ENCODE data around the gene LRRC4C.

DNA sequence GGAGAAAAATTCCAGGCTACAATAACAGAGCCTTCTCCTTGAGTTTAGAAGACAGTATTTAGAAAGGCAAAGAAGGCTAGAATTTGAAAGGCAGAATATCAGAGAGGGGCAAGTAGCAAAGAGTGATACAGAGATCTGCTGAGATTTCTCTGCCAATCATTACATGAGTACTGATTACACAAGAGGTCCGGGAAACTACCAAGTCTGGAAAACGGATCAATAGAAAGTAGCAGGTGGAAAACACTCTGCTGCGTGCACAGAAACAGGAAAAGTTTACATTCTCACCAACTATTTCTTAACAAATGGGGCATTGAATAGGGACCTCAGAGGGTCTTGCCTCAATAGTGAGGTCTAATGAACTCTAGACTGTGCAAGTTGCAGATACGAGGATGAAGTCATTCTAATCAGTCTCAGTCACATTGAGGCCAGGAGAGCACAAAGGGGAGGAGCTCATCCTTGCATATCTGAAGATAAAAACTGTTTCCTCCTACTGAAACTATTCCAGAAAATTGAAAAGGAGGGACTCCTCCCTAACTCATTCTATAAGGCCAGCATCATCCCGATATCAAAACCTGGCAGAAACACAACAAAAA, 1099.2 kb downstream of the LRRC4C start:
- TF ChIP-seq, protein P1, sequence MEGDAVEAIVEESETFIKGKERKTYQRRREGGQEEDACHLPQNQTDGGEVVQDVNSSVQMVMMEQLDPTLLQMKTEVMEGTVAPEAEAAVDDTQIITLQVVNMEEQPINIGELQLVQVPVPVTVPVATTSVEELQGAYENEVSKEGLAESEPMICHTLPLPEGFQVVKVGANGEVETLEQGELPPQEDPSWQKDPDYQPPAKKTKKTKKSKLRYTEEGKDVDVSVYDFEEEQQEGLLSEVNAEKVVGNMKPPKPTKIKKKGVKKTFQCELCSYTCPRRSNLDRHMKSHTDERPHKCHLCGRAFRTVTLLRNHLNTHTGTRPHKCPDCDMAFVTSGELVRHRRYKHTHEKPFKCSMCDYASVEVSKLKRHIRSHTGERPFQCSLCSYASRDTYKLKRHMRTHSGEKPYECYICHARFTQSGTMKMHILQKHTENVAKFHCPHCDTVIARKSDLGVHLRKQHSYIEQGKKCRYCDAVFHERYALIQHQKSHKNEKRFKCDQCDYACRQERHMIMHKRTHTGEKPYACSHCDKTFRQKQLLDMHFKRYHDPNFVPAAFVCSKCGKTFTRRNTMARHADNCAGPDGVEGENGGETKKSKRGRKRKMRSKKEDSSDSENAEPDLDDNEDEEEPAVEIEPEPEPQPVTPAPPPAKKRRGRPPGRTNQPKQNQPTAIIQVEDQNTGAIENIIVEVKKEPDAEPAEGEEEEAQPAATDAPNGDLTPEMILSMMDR (IDR thresholded peaks at IDR 0.05) = no peak
- no peak for TF ChIP-seq ZFX (IDR thresholded peaks at IDR 0.05; ENCODE audit: borderline replicate concordance)

All from 22Rv1 (cell line).